SU-DHL-6 (cell line): ENCODE measurements around the gene HOXB7.

Source experiments
- H2AFZ ChIP-seq: fragments of 200-600 bp; sonication (generic); 2 replicates; pipeline ENCODE4 v1.6.1; 2014; ENCODE audit warnings: low read depth, mild to moderate bottlenecking, moderate library complexity, mixed read lengths, antibody characterized with exemption, low read length; ENCODE audit not compliant: severe bottlenecking
- H3F3A ChIP-seq: fragments of 200-600 bp; shearing (Covaris generic); 2 replicates; pipeline ENCODE4 v1.6.0; 2016; ENCODE audit warnings: antibody characterized with exemption, mild to moderate bottlenecking; ENCODE audit not compliant: insufficient read depth
- H3K27ac ChIP-seq: fragments of 200-600 bp; sonication (generic); 2 replicates; pipeline ENCODE4 v1.5.1; 2016; ENCODE audit warnings: low read depth, mild to moderate bottlenecking, low read length, moderate library complexity, mixed read lengths
- H3K27me3 ChIP-seq: fragments of 200-600 bp; sonication (generic), shearing (Covaris generic); 2 replicates; pipeline ENCODE4 v1.6.0; 2014; ENCODE audit warnings: mild to moderate bottlenecking, low read length
- H3K36me3 ChIP-seq: fragments of 200-600 bp; sonication (generic); 2 replicates; pipeline ENCODE4 v1.6.1; 2014; ENCODE audit warnings: mild to moderate bottlenecking, low read length, mixed read lengths
- H3K4me2 ChIP-seq: fragments of 300-600, 200-600 bp; shearing (Covaris generic), sonication (generic); 2 replicates; pipeline ENCODE4 v1.6.0; 2014; ENCODE audit warnings: low read length, low read depth, mild to moderate bottlenecking; ENCODE audit not compliant: poor library complexity, severe bottlenecking
- H3K4me3 ChIP-seq: fragments of 200-600 bp; sonication (generic); 2 replicates; pipeline ENCODE4 v1.5.1; 2014; ENCODE audit warnings: antibody characterized with exemption, low read length, mild to moderate bottlenecking, mixed read lengths; ENCODE audit not compliant: insufficient read depth, poor library complexity, severe bottlenecking
- H3K79me2 ChIP-seq: fragments of 200-600 bp; sonication (generic); 2 replicates; pipeline ENCODE4 v1.6.1; 2014; ENCODE audit warnings: mild to moderate bottlenecking, low read length, moderate library complexity; ENCODE audit not compliant: insufficient read depth
- H3K9ac ChIP-seq: fragments of 200-600 bp; sonication (generic); 2 replicates; pipeline ENCODE4 v1.7.0; 2014; ENCODE audit warnings: mild to moderate bottlenecking, low read length
- H3K9me2 ChIP-seq: fragments of 200-600 bp; sonication (generic); replicated peaks from 2 replicates; pipeline ENCODE4 v1.6.1; 2014; ENCODE audit warnings: low read length; ENCODE audit not compliant: insufficient read depth
- H3K9me3 ChIP-seq: fragments of 200-600 bp; sonication (generic); 2 replicates; pipeline ENCODE4 v1.6.1; 2014; ENCODE audit warnings: low read length, mixed read lengths; ENCODE audit not compliant: insufficient read depth
- H4K20me1 ChIP-seq: fragments of 200-600 bp; sonication (generic); 2 replicates; pipeline ENCODE4 v1.6.1; 2014; ENCODE audit warnings: low read depth, mild to moderate bottlenecking, antibody characterized with exemption, low read length, moderate library complexity, mixed read lengths
- CTCF ChIP-seq: fragments of 200-600 bp; sonication (generic); IDR thresholded peaks from one replicate; pipeline ENCODE4 v1.5.1; 2017; ENCODE audit warnings: antibody characterized with exemption, mild to moderate bottlenecking, low read length, moderate library complexity; ENCODE audit not compliant: insufficient read depth, poor library complexity, severe bottlenecking
- EZH2phosphoT487 ChIP-seq: fragments of 200-600 bp; sonication (generic), shearing (Covaris generic); conservative IDR thresholded peaks from 2 replicates; pipeline ENCODE4 v1.6.1; 2018; ENCODE audit warnings: mild to moderate bottlenecking, antibody characterized with exemption, low read length, moderate library complexity, mixed read lengths

Gene HOXB7

GRCh38 chr17:48589831-48590606 is 20.8 kb downstream of the HOXB7 start, which contains the start of gene HOXB3:
TSS of gene HOXB3 (minus strand) at chr17:48590241. CDS start at chr17:48552474, 37,767 bp downstream.
- H2AFZ ChIP-seq = no peak within 1 kb of the TSS
- TF ChIP-seq CTCF (no peak), EZH2phosphoT487 (no peak)
- no peaks in the 10 kb centered on the region for H3K36me3 ChIP-seq
- H3K27me3 ChIP-seq = no peaks in the 10 kb centered on the region
- no peak within 1 kb of the TSS for H3K4me2 ChIP-seq
- no peaks in the 10 kb centered on the region for H3K9me3 ChIP-seq
- no peaks in the 10 kb centered on the region for H3F3A ChIP-seq
- H3K4me3 ChIP-seq = no peak within 1 kb of the TSS
- no peak within 1 kb of the TSS for H3K27ac ChIP-seq
- no peaks in the 10 kb centered on the region for H4K20me1 ChIP-seq
- H3K9me2 ChIP-seq = no peaks in the 10 kb centered on the region
- H3K9ac ChIP-seq = no peak within 1 kb of the TSS
- no peaks in the 10 kb centered on the region for H3K79me2 ChIP-seq

GRCh38 chr17:48589060-48589830 is 21.6 kb downstream of the HOXB7 start:
- no peaks in the 10 kb centered on the region for H4K20me1 ChIP-seq
- H3K4me3 ChIP-seq = no peak overlapping the region
- H3K9me2 ChIP-seq = no peaks in the 10 kb centered on the region
- no peak overlapping the region for H2AFZ ChIP-seq
- no peaks in the 10 kb centered on the region for H3K9me3 ChIP-seq
- no peaks in the 10 kb centered on the region for H3K36me3 ChIP-seq
- H3K27ac ChIP-seq = no peak overlapping the region
- H3K4me2 ChIP-seq = no peak overlapping the region
- no peaks in the 10 kb centered on the region for H3F3A ChIP-seq
- TF ChIP-seq EZH2phosphoT487 = no peak
- no peak for TF ChIP-seq CTCF
- no peaks in the 10 kb centered on the region for H3K27me3 ChIP-seq
- no peak overlapping the region for H3K9ac ChIP-seq
- no peaks in the 10 kb centered on the region for H3K79me2 ChIP-seq

- H3K27ac ChIP-seq = no peak overlapping the region
Measured at GRCh38 chr17:48588528-48588927, 22.3 kb downstream of the HOXB7 start.

More at GRCh38 chr17:48588528-48588927, 22.3 kb downstream of the HOXB7 start:
- Histone ChIP-seq H3K9me3 (no peaks in the 10 kb centered on the region), H3K9me2 (no peaks in the 10 kb centered on the region), H3K9ac (no peak overlapping the region), H3K36me3 (no peaks in the 10 kb centered on the region), H3K4me2 (no peak overlapping the region), H3K79me2 (no peaks in the 10 kb centered on the region), H3F3A (no peaks in the 10 kb centered on the region), H3K4me3 (no peak overlapping the region), H4K20me1 (no peaks in the 10 kb centered on the region), H3K27me3 (no peaks in the 10 kb centered on the region), H2AFZ (no peak overlapping the region)
- TF ChIP-seq EZH2phosphoT487 (no peak), CTCF (no peak)
